GM21447 (cell line): ENCODE data around the gene KCNQ5.
A peak's percentile ranks its signal among the peaks of the same experiment; 100 is the strongest.

ENCODE experiments used
- ATAC-seq: cut with Tn5 transposase; IDR thresholded peaks from one replicate; pipeline ENCODE4 v1.9.1; 2021; ENCODE audit not compliant: unreplicated experiment

The KCNQ5 gene

DNA sequence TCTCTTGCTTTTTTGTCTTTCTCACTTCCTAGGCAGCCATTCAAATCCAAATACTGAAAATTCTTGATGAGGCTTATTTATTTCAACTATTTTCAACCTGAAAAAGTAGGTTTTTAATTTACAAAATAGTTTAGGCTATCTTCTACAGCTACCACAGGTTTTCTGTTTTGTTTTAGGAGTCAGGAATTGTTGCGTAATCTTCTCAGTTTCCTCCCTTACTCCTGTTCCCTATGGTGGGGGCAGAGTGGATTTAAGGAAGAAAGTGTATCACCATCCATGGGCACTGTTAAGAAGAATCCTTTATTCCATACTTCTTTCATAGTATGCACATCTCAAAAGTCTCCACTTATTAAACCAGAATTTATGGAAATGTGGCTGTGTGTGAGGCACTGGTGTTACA, 421.0 kb downstream of the KCNQ5 start:
- no peak for ATAC-seq

GRCh38 chr6:73043446-73043845, 421.6 kb downstream of the KCNQ5 start:
- ATAC-seq: no peak

GRCh38 chr6:73045609-73046008, 423.7 kb downstream of the KCNQ5 start:
- no peak for ATAC-seq

DNA sequence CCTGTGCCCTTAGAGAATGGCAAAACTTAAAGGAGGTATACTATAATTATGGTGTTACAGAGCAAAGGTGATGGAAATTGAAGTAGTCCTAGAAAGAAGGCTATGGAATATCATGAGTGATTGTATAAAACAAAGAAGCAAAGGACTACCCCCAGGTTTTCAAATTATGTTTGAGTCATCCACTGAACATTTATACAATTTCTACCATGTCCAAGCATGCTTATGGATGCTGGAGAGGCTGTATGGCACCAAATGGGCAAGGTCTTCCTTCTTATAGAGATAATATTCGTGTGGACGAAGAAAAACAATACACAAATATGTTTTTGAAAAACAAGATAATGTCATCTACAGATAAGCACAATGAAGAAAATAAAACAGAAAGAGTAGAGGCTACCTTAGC, 425.9 kb downstream of the KCNQ5 start:
- ATAC-seq: no peak

- ATAC-seq: no peak
Observed at GRCh38 chr6:73049971-73050594, 428.2 kb downstream of the KCNQ5 start.

- no peak for ATAC-seq
Observed at GRCh38 chr6:73050706-73051105, 428.8 kb downstream of the KCNQ5 start.

- ATAC-seq: no peak
Observed at GRCh38 chr6:73051147-73051546, 429.3 kb downstream of the KCNQ5 start.

DNA sequence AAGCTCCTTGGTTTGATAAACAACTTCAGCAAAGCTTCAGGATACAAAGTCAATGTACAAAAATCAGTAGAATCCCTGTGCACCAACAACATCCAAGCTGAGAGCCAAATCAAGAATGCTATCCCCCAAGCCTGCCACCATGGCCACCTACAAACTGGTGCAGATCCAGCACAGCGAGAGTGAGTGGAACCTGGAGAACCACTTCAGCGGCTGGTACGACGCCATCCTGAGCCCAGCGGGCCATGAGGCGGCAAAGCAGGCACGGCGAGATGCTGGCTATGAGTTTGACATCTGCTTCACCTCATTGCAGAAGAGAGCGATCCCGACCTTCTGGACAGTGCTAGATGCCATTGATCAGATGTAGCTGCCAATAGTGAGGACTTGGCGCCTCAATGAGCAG, 433.1 kb downstream of the KCNQ5 start:
- ATAC-seq: no peak

DNA sequence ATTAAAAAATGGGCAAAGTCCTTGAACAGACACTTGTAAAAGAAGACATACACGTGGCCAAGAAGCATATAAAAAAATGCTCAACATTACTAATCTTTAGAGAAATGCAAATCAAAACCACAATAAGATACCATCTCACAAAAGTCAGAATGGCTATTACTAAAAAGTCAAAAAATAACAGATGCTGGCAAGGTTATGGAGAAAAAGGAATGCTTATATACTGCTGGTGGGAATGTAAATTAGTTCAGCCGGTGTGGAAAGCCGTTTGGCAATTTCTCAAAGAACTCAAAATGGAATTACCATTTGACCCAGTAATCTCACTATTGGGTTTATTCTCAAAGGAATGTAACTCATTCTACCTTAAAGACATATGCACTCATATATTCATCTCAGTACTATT, 436.9 kb downstream of the KCNQ5 start:
- ATAC-seq: no peak

DNA sequence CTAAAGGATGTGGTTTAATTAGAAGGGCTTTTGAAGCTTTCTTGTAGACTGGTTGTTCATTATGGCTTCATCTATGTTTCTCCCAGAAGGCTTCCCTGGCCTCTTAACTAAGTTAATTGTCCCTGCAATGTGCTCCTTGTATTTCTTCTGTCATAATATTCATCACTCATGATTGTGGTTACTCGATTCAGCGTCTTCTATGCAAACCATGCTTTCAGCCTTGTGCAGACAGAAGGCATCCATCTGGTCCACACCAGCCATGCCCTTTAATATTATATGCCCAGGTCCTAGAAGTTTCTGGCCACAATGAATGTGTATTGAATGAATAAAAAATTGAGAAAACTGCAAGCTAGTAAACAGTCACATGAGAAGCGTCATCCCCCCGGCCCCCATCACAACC, 440.3 kb downstream of the KCNQ5 start:
- no peak for ATAC-seq

- ATAC-seq: no peak
Observed at GRCh38 chr6:73062837-73063236, 441.0 kb downstream of the KCNQ5 start.

DNA sequence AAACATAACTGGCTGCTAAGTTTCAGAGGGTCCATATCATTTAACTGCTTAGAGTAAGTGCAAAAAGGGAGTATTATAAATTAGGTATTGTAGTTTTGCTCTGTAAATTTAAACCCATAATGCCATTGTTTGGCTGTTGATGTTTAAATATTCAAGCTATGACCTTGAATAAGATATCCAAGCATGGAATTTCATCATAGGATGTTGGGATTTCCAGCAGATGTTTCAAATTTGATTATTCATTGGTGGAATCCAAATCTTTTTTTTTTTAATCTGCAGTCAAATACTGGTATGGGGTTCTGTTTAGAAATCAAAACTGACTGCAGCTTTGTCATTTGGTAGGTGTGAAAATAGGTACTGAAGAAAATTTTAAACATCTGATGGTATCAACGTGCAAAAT, 442.4 kb downstream of the KCNQ5 start:
- no peak for ATAC-seq

- ATAC-seq: no peak
Observed at GRCh38 chr6:73073238-73073637, 451.4 kb downstream of the KCNQ5 start.

DNA sequence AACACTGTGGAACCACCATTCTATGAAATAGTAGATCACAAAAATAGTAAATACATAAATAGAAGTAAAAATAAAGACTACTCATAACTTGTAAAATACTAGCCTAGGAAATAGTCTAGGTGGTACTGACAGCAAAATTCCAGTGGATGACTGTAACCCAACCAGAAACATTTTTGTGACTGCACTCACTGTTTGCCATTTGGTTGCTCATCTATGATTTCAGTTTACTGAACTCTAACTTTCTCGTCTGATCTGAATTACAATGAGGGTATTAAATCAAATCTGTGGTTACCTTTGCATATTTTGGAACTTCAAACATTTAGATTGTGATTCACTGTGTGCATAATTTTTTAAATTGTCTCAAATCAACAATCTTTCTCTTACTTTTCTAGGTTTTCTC, 452.3 kb downstream of the KCNQ5 start:
- ATAC-seq: no peak

GRCh38 chr6:73076211-73076954, 454.5 kb downstream of the KCNQ5 start:
- no peak for ATAC-seq

GRCh38 chr6:73078333-73078862, 456.5 kb downstream of the KCNQ5 start:
- ATAC-seq: no peak

GRCh38 chr6:73078908-73079610, 457.2 kb downstream of the KCNQ5 start:
- ATAC-seq: no peak

DNA sequence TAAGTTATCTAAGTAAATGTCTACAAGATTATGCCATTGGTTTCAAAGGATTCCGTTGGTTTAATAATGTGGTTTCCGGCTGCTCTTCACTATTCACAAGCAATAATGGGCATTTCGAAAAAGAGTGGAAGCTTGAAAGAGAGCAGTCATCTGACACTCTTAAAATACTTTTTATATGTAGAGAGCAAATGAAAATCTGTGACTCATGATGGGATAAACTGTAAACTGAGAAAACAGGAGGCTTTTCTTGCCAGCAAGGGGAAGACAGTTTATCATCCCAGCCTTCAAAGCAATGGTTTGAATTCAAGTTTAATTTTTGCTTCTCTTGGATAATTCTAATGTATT, 457.7 kb downstream of the KCNQ5 start:
- ATAC-seq: no peak

GRCh38 chr6:73079978-73080377, 458.1 kb downstream of the KCNQ5 start:
- ATAC-seq: peak; percentile 61

GRCh38 chr6:73081955-73082354, 460.1 kb downstream of the KCNQ5 start:
- ATAC-seq: no peak

DNA sequence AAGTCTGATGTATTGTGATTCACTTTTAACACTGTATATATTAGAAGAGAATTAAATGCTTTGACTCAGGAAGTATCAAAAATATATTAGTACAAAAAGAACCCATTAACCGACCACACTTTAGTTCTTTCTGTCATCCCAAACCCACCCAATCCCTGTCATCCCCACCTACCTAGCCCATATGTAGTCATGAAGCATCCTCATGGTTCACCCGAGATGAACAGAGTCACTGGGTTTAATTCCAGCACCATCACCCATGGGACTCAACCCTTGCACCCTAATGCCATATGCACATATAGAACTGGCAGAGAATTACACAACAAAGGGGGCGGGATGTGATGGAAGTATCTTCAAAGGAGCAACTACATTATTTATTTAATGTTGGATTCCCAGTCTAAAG, 462.0 kb downstream of the KCNQ5 start:
- no peak for ATAC-seq

- peak; percentile 59 for ATAC-seq
Observed at GRCh38 chr6:73085443-73085871, 463.6 kb downstream of the KCNQ5 start.
